ENCODE measurements around the gene KIAA0513.
A peak's percentile ranks its signal among the peaks of the same experiment; 100 is the strongest.

The KIAA0513 gene, protein sequence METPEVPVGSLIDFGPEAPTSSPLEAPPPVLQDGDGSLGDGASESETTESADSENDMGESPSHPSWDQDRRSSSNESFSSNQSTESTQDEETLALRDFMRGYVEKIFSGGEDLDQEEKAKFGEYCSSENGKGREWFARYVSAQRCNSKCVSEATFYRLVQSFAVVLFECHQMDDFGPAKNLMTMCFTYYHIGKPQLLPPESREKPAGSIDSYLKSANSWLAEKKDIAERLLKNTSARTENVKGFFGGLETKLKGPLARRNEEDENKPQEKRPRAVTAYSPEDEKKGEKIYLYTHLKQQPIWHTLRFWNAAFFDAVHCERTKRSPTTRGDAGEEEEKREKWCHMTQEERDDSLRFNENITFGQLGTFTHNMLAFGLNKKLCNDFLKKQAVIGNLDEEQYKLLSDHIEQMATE

DNA sequence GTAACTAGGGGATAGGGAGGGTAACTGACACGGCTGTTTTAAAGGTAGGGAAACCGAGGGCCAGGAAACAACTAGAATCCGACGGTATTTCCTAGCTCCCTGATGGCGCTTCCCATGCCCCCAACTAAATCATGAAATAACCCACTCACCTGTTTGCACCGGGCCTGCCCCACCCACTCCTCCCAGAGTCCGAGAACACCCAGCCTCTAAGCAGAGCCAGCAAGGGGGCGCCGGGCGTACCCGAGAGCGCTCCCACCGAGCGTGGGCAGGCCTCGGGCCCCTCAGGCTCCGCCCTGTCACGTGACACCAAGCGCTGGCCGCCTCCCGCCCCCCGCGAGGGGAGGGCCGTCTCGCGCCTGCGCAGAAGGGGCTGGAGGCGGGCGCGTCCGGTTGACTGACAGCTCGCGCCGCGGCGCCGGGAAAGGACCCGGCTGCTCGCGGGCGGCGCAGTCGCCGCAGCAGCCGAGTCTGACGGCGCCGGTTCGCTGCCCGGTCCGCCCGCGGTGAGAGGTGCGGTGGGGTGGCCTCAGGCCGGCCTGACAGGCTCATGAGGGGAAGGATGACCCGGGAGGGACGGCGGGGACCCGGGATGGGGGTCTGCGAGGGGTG lies at the start of gene KIAA0513:
TSS of gene KIAA0513 (plus strand) at position 447 of the 609 bp plus-strand sequence. CDS start 39,277 bp downstream, outside the sequence.
- DNase-seq (ENCODE audit: low read depth) = peak; percentile 88

DNA sequence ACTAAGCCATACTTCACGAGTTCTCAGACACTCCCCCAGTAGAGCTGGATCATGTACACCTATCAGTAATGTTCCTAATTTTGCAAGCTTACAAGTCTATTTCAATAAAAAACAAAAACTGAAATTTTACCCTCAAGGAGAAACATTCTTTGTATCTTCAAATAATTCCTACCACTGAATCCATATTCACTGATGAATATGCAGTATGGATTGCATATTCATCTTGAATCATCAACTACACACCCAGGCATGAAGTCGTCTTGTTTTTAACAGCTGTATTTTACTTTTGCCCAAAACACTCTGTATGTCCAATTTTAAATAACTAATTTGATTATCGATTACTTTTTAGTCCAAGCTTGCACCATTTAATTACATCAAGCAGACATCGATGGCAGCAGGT lies 48.1 kb upstream of the KIAA0513 start:
- DNase-seq (ENCODE audit: low read depth) = no peak

DNA sequence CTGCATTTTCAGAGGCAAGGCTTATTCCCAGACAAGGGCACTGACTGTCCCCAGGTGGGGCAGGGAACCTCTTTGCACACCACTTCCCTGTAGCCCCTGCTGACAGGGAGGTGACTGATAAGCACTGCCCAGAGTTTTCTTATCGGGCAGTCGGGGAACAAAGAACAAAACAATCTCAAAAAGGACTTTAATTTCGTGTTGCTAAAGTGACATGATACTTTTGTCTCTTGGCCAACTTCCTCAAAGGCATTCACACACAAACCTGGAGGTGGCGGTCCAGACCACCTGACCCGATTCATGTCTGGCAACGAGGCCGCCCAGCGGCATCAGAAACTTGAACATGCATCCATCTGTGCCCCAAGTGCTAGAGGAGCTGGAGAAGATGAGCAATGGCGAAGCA lies 45.2 kb upstream of the KIAA0513 start:
- DNase-seq (ENCODE audit: low read depth) = no peak

GRCh38 chr16:84985079-84986065 lies 42.2 kb upstream of the KIAA0513 start:
- DNase-seq (ENCODE audit: low read depth) = no peak

DNA sequence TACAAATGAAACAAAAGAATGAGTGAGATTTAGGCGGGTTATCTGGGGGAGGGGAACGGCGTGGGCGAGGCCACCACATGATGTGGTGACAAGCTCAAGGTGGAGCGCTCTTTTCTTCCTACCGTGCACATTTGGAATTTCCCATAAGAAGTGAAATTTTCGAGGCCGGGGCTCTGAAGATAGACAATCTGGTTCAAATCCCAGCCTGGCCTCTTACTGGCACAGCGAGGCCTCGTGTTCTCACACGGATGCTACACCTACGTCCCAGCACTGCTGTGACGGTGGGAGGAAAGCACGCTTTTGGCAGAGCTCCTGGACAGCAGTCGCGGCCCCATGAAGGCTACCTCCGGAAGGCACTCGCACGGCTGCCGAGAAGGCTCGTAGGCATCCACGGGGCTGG lies 41.5 kb upstream of the KIAA0513 start:
- no peak for DNase-seq (ENCODE audit: low read depth)

DNA sequence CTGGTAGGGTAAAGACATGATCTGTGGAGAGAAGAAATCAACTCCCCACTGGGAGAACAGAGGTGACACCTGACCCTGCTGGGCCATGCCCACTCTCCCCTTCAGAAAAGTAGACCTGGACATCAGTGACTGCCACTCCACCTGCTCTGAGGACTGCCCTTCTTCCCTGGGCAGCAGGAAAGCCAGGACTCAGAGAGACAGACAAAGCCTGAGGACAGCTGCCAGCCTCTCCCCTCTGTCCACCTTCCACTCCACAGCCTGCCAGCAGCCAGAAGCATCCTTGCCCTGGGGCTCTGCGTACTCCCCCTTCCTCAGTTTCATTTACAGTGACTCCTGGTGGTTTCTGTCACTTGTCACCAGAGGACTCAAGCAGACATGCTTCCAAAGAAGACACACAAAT lies 40.7 kb upstream of the KIAA0513 start:
- no peak for DNase-seq (ENCODE audit: low read depth)

GRCh38 chr16:84988328-84989080 lies 39.1 kb upstream of the KIAA0513 start:
- no peak for DNase-seq (ENCODE audit: low read depth)

DNA sequence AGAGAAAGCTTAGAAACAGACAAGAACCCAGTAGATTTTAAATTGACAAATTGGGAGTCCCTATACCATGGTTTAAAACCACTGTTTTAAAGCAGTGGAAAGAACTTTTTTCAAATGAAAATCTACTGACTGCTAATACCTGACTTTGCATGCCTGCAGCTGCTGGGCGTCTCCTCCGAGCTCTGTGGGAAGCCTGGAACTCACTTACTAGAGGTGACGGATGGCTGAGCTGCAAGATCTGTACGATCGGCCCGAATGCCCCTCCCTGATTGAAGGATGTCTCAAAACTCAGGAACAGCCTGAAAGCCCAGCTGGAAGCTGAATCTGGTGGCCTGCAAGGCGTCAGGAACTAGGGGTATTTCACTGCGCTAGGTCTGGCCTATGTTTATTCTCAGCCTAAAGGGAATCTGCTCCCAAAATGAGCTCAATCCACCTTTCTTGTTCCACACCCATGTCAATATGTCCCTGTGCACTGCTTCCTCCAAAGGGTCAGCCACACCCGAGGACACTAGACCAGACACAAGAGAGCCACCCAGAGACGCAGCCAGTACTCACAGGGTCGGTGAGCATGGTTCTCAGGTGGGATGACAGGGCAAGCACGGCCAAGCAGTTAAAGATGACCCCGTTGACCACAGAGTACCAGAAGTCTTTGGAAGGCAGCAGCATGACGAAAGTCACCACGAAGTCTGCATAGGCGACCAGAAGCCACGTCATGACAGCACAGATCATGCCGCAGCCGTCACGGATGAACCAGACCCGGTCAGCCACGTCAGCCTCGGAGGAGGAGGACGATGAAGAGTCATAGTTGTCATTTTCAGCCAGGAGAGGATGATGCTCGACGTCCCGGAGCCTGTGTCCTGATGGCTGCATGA lies 37.6 kb upstream of the KIAA0513 start:
- DNase-seq (ENCODE audit: low read depth) = no peak

GRCh38 chr16:84990782-84991181 lies 36.8 kb upstream of the KIAA0513 start:
- DNase-seq (ENCODE audit: low read depth) = no peak

DNA sequence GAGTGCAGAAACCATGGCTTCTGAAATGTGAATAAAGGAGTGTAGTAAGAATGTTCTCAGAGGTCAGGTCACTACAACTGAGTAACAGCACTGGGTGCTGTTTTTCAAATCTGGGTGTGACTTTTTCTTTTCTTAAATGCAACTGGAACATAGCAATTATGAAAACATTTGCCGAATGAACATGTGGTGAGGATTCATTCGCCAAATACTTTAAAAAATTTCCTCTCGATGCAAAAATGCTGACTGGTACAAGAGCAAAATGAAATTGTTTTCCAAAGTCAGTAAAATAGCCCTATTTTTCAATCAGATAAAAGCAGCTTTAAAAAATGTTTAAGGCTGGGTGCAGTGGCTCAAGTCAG lies 34.9 kb upstream of the KIAA0513 start:
- DNase-seq (ENCODE audit: low read depth) = no peak

DNA sequence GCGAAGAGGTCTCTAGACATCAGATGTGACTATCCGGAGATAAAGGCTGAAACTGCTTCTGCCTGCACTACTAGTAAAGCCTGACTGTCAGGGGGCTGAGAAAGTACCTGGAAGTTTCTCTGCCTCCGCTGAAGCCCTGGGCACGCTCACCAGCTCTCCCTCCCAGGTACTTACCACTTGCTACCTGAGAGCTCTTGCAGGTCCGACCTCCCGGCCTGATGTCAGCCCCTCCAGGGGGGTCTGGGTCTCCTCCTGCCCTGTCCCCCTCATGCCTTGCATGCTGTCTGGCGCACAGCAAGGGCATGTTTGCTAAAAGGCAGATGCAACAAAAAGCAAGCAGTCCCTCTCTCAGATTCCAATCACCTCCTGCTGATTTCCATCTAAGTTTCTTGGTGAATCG lies 33.7 kb upstream of the KIAA0513 start:
- no peak for DNase-seq (ENCODE audit: low read depth)

DNA sequence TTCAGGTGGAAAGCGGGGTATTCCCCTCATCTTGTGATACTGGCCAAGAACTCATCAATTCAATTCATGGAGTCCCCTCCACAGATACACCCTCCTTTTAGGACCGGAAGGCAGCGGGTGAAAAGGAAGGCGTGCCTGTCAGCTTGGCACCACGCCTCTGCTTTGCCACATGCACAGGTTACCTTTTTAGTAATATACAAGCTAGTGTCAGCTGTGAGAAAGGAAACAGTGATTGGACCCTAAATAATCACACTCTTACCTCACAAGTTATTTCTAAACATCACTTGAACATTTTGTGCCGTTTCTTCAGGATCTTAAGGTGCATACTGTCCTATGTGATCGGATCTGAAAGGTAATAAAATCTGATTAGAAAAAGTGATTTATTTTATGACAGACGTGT lies 31.9 kb upstream of the KIAA0513 start:
- no peak for DNase-seq (ENCODE audit: low read depth)

DNA sequence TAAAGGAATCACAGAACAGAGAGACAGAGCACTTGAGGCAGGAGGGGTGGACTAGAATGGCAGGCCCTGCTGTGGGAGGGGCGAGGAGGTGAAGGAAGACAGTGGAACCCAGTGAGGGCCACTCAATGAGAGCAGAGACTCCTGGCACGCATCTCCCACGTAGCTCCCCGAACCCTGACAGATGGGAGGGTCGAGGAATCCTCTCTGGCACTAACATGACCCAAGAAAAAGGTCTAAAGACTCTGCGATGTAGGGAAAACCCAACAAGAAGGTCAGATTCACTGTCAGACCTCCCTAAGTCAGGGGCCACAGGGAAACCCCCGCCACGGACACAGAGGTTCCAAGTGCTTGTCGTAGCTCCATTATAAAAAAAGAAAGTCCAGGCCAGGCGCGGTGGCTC lies 31.2 kb upstream of the KIAA0513 start:
- DNase-seq (ENCODE audit: low read depth) = no peak

GRCh38 chr16:84999200-84999599 lies 28.4 kb upstream of the KIAA0513 start:
- no peak for DNase-seq (ENCODE audit: low read depth)

- DNase-seq (ENCODE audit: low read depth) = no peak
Measured at GRCh38 chr16:84999857-85000480, 27.6 kb upstream of the KIAA0513 start.

DNA sequence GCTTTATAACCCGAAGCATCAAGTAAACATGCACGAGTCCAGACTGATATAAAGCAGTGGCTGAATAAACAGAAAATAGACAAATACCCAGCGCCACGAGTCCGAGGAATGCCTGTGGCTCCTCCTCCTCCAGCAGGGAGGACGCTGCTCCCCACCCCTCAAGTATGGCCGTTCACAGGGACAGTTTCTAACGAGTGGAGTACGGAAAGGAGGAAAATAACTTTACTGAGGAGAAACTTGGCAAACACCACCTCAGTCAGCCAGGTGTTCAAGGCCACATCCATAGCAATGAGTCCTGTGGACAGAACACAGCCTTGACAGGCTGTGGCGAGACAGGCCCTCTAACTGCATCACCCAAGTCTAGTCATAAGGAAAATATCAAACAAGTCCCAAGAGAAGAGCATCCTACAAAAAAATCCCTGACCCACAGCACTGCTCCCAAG lies 25.5 kb upstream of the KIAA0513 start:
- DNase-seq (ENCODE audit: low read depth) = no peak

DNA sequence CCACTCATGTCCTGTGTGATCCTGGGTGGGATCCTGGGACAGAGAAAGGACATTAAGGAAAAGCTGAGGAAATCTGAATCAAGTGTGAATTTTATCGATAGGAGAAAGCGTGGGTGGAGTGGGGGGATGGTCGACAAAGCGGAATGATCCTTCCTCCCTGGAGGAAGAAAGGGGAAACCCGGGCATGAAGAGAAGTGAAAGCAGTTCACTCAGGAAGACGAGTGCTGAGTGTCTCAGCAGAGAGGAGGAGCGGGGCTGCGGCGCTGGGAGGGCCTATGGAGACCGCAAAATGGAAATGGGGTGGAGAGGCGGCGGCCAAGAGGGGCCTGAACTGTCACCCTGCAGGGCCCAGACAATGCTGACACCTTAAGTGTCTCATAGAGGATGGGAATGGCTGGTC lies 25.0 kb upstream of the KIAA0513 start:
- no peak for DNase-seq (ENCODE audit: low read depth)

- no peak for DNase-seq (ENCODE audit: low read depth)
Measured at GRCh38 chr16:85003076-85003475, 24.5 kb upstream of the KIAA0513 start.

DNA sequence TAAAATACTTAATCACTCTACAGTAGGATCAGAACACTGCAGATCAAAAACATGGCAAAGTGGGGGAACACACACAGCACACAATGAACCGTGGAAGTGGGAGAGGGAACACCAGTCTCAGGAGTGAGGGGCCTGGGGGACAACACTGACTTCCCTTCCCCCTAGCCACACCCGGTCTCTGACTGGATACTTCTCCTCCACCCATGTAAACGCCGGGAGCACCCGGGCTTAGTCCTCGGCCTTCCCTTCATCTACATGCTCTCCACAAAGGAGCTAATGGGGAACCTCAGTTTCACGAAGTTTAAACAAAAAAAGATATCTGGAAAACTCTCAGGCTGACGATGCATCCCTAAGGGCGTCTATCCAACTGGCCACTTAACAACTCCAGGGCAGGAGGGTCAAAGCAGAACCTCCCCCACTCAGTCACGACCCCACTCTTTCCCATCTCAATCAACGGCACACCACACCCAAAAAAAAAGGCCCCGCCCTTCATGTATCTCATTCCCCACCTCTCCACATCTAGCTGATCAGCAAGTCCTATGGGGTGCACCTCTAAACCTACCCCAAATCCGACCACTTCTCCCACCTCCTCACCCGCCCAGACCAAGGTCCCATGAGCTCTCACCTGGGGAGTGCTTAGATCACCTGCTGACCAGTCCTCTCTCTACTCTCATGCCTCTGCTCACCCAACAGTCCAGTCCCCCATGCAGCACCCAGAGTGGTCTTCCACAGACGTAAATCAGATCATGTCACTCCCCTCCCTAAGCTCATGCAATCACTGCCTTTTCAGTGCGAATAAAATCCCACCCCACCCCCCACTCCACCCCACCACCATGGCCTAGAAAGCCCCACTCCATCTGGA lies 23.6 kb upstream of the KIAA0513 start:
- DNase-seq (ENCODE audit: low read depth) = no peak
